IMR-90 (cell line): ENCODE data around the gene CRYGN.

Experiments used
- CTCF ChIP-seq: conservative IDR thresholded peaks from 2 replicates; pipeline ENCODE4 v1.5.1; 2012; ENCODE audit warnings: mild to moderate bottlenecking, low read depth, low read length, improper control_type of control experiment
- MAZ ChIP-seq: IDR thresholded peaks from 2 replicates; pipeline ENCODE4 v1.6.1; 2012; ENCODE audit warnings: low read depth, mild to moderate bottlenecking, low read length, improper control_type of control experiment, moderate library complexity, borderline replicate concordance
- MXI1 ChIP-seq: IDR thresholded peaks from 2 replicates; pipeline ENCODE4 v1.6.1; 2012; ENCODE audit warnings: low read depth, mild to moderate bottlenecking, low read length, moderate library complexity, borderline replicate concordance
- POLR2A ChIP-seq: IDR thresholded peaks from 2 replicates; pipeline ENCODE4 v1.6.1; 2012; ENCODE audit warnings: mild to moderate bottlenecking, low read depth, low read length

GRCh38 chr7:151413241-151413640, 26.7 kb downstream of the CRYGN start:
- TF ChIP-seq CTCF (no peak), MXI1 (no peak), POLR2A (no peak), MAZ (no peak)
